PC-9 (cell line): ENCODE measurements around the gene RPL39.

Experiments used
- CTCF ChIP-seq: fragments of 200-600 bp; sonication (generic); conservative IDR thresholded peaks from 2 replicates; pipeline ENCODE4 v1.6.1; 2017; ENCODE audit warnings: mixed run types, antibody characterized with exemption, mild to moderate bottlenecking, moderate library complexity
- EZH2 ChIP-seq: fragments of 200-600 bp; sonication (generic); IDR thresholded peaks from 2 replicates; pipeline ENCODE4 v1.8.0; 2017; ENCODE audit warnings: antibody characterized with exemption, low read depth

- TF ChIP-seq CTCF (no peak), EZH2 (no peak)
Measured at GRCh38 chrX:119757646-119757978, 33.8 kb downstream of the RPL39 start.
